Left hindlimb (tissue), 1 donor: ENCODE results near the gene CYTH3.
"Not testable (repeated sequence)": the region's sequence is repeated elsewhere in the genome, so short reads cannot be mapped to it uniquely, and the experiment has no call there.

Experiments used
- DNase-seq: peaks from one replicate; pipeline ENCODE4 v3.0.0-alpha.2; 2018

Gene CYTH3

GRCh38 chr7:6164491-6164890 lies 107.9 kb downstream of the CYTH3 start:
- DNase-seq: no peak

DNA sequence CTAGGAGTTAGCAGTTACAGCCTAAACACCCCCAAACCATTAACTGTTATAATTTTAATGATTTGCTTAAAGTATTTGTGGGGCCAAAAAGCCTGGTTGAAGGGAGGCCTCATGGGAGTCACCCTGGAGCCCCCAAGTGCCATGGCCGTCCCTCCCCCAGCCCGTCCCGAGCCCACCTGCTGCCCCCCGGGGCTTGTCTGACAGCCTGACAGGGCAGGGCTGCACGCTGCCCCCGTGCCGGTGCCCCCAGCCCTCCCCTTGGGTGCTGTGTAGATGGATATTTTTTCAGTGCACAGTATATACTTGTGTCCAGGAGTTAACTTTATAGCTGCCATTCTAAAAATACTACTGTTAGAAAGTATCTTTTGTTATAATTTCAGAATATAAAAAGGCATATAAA lies 108.4 kb downstream of the CYTH3 start:
- no peak for DNase-seq

GRCh38 chr7:6163402-6163801 lies 109.0 kb downstream of the CYTH3 start:
- DNase-seq: no peak

GRCh38 chr7:6162650-6163366 lies 109.6 kb downstream of the CYTH3 start:
- no peak for DNase-seq

DNA sequence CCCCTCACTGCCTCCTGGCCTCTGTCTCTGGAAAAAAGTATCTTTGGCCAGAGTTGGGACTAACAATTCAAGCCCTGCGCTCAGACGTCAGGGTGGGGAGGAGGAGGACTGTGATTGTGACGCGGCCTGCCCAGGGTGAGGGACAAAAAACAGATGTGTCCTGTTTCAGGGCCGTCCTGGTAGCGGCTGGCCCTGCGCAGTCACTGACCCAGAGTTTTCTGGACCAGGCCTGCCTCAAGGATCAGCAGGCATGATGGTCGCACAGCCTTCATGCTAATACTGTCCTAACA lies 110.1 kb downstream of the CYTH3 start:
- peak; percentile 63 for DNase-seq

DNA sequence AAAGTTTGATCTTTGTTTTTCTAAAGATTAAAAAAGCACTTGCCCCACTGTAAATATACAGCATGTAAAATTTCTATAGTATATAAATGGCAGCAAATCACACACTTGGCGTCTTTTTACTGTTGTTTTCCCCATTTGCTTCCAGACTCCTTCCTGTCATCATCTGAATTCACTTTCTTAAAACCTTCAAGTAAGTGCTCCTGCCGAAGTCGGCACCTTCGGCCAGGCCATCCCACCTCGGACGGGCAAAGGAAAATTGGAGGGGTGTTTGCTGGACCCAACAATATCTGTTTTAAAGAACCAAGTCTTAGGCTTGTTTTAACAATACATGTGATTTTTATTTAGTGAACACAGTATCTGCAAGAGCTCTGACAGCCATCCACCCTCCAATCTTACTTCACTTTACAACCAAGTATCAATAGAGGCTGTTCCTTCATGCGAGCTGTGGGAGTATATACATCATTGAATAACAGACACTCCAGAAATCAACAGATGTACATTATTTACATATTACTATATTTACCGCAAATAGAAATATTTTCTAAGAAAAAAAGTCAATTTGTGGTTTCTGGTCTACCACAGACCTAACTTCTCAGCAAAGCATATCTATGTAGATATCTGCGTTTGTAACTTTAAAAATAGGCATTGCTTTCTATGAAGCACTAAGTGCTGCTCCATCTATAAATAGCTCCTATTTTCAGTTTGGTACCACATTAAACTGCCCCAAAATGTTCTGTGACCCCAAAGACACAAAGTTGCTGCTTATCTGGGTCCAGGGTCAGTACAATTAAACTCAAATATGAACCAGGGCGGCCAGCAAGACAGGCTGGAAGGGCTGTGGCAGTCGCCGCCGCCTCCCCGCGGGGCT lies 110.7 kb downstream of the CYTH3 start:
- no peak for DNase-seq

DNA sequence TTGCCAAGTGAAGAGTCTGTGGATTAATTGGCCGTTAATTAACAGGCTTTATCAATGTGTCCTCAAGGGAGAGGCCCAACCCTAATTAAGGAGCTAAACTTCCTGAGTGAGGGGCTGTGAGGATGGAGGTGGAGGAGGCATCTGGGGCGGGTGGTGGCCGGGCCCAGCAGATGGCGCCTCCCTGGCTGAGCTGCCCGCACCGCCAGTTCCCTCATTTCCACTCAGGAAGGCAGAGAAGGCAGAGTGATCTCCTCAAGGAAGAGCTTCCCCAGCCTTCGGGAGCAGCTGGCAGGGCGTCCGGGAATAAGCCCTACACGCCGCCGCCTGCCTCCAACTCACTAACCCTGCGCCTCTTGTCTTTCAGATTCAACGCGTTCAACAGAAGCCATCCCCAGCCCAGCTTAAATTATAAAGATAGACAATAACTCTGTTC lies 112.2 kb downstream of the CYTH3 start:
- peak; percentile 80 for DNase-seq

- no peak for DNase-seq
Measured at GRCh38 chr7:6159524-6160031, 112.8 kb downstream of the CYTH3 start.

DNA sequence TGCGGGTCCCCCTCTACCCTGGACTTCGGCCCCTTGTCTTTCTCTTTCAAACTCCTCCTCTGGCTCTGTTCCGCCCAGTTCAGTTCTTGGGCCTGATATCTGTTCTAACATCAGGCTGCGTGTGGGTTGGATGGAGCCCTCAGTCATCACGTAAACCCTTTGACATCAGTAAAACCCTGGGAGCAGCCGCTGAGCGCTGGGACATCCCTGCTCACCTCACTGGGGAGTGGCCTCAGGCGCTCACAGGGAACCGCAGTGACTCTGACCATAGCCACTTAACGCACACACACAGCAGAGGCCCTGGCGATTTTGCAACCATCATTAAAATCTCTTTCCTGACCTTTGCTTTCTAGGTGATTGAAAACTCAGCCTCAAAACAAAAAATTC lies 113.3 kb downstream of the CYTH3 start:
- no peak for DNase-seq

DNA sequence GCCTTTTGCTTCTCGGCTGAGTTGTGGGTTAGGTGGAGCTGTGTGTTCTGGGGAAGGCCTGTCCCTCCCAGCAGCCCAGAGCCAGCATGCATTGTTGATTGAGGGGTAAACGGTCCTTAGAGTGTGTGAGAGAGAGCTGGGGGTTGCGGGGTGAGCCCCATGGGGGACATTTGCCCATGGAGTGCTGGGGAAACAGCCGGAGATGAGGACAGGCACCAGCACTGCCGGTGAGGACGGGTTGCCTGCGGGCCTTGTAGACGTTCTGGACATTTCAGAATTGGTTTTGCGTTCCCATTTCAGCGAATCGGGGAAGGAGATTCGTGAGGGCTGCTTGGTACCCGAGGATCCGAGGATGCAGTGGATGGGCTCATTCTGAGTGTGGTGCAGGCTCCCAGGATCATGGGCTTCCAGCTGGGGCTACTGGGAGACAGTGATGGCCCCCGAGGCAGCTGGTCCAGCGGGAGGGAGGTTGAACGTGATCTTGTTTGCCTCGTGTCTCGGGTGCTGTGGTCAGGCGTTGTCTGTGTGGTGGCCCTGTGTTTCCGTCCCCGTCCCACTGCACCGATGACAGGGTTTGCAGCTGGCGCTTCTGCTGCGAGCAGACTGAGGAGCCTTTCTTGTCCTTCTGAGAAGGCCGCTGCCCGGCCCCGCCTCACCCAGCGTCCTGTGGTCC lies 113.9 kb downstream of the CYTH3 start:
- no peak for DNase-seq

GRCh38 chr7:6157685-6158423 lies 114.6 kb downstream of the CYTH3 start:
- no peak for DNase-seq

GRCh38 chr7:6156734-6157133 lies 115.7 kb downstream of the CYTH3 start:
- DNase-seq: no peak

- no peak for DNase-seq
Measured at GRCh38 chr7:6155596-6155995, 116.8 kb downstream of the CYTH3 start.

DNA sequence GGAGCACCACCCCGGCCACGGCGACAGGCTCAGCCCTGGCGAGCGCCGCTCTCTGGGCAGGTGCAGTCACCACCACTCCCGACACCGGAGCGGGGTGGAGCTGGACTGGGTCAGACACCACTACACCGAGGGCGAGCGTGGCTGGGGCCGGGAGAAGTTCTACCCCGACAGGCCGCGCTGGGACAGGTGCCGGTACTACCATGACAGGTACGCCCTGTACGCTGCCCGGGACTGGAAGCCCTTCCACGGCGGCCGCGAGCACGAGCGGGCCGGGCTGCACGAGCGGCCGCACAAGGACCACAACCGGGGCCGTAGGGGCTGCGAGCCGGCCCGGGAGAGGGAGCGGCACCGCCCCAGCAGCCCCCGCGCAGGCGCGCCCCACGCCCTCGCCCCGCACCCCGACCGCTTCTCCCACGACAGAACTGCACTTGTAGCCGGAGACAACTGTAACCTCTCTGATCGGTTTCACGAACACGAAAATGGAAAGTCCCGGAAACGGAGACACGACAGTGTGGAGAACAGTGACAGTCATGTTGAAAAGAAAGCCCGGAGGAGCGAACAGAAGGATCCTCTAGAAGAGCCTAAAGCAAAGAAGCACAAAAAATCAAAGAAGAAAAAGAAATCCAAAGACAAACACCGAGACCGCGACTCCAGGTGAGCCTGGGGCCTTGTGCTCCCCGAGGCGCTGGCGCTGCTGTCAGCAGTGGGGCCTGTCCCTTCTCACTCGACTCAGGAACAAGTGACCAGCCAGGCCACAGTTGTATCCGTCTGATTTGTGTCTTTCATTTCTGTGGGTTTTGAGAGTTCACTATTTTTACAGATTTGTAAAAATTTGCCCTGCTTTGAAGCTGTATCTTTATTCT lies 117.7 kb downstream of the CYTH3 start:
- DNase-seq: no peak

- DNase-seq: no peak
Measured at GRCh38 chr7:6153646-6154541, 118.5 kb downstream of the CYTH3 start.

- DNase-seq: no peak
Measured at GRCh38 chr7:6151994-6152735, 120.3 kb downstream of the CYTH3 start.

DNA sequence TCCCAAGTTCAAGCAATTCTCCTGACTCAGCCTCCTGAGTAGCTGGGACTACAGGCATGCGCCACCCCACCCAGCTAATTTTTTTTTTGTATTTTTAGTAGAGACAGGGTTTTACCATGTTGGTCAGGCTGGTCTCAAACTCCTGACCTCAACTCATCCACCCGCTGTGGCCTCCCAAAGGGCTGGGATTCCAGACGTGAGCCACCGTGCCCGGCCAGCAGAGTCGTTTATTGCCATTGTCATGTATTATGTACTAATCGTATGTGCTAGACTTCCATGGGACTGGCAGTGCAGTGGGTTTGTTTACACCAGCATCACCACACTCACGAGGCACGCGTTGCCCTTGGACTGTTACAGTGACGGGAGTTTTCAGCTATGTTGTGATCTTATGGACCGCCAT lies 120.9 kb downstream of the CYTH3 start:
- DNase-seq: not testable (repeated sequence)

DNA sequence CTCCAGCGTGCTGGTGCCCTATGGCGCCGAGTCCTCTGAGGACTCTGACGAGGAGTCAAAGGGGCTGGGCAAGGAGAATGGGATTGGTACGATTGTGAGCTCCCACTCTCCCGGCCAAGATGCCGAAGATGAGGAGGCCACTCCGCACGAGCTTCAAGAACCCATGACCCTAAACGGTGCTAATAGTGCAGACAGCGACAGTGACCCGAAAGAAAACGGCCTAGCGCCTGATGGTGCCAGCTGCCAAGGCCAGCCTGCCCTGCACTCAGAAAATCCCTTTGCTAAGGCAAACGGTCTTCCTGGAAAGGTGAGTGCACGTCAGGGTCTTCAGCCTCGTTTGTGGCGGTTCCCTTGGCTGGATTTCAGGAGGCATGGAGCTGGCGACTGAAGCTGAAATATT lies 122.4 kb downstream of the CYTH3 start:
- no peak for DNase-seq

DNA sequence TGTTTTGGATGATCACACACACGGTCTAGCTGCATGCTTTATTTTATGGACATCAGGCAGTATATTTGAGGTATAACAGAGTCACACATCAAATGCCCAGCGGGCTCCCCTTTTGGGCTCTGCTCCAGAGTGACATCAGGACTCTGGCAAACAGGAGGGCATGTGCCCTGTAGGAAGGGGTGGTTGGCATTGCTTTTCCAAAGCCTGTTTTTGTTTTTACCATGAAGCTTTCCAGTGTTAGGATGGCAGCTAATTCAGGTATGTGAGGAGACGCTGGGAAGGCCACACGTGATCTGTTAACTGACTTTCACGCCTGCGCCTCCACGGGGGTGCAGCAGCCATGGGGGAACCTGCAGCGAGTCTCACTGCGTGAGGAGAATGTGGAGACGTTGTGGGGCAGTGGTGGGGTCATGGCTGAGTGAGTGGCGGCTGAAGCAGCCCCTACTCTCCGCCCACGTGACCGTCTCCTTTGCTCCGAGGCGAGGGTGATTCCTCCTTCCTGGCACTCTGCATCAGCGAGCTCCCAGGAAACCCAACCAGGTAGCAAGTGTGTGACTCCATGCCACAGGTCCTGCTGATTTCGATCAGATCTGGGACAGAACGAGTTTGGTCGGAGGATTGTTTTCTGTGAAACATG lies 123.6 kb downstream of the CYTH3 start:
- no peak for DNase-seq

DNA sequence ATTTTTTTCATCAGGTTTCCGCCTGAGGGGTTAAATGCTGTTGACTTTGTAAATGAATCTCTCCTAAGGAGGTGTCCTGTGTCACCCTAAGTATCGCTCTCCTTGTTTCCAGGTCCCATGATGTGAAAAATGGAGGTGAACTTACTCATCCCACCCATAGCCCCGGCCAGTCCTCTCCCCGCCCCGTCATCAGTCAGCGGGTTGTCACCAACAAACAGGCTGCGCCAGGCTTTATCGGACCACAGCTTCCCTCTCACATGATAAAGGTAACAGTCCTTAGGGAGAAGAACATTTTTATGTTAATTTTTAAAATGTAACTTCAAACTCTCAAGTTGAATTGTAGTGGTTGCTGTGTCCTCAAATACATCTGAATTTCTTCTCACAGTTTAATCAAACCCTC lies 124.8 kb downstream of the CYTH3 start:
- DNase-seq: no peak
